B cell (primary cell): ENCODE data around the gene HMGXB3.

ENCODE experiments used
- CTCF ChIP-seq: fragments of 200-600 bp; IDR thresholded peaks from one replicate; pipeline ENCODE4 v1.8.0; 2022; ENCODE audit warnings: antibody characterized with exemption, mild to moderate bottlenecking
- EZH2 ChIP-seq: IDR thresholded peaks from 2 replicates; pipeline ENCODE4 v1.6.1; 2012; ENCODE audit warnings: borderline replicate concordance, low read depth, mild to moderate bottlenecking, moderate library complexity, low read length; ENCODE audit not compliant: insufficient read depth, poor library complexity, severe bottlenecking

- TF ChIP-seq CTCF (peak; percentile 5), EZH2 (no peak)
Observed at GRCh38 chr5:149961957-149962409, 38.6 kb upstream of the HMGXB3 start.
